ENCODE data around the gene CD300A.
A peak's percentile ranks its signal among the peaks of the same experiment; 100 is the strongest.

CD300A gene

DNA sequence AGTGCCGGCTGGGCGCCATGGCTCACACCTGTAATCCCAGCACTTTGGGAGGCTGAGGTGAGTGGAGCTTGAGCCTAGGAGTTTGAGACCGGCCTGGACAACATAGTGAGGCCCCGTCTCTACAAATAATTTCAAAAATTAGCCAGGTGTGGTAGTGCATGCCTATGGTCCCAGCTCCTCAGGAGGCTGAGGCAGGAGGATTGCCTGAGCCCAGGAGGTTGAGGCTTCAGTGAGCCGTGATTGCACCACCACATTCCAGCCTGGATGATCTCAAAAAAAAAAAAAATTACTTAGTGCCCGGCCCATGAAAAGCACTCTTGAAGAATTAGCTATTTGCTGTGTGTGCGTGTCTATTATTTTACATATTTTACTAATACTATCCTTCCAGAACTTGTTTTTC lies 24.9 kb upstream of the CD300A start:
- no peak for DNase-seq

DNA sequence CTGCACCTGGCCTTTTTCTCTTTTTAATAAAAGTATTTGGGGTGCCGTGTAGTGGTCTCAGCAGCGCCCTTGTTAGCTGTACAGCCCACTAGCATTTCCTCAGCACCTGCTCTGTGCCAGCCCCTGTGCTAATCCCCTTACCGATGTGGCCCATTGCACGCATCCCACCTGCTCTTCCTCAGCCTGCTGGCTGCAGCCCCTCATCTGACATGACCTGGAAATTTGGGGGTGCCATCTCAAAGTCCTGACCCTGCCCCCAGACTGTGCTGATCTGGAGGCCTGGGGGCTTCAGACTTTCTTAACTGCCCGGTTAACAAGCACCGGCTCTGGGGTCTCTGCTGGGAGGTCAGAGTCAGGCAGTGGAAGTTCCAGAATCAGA lies 24.2 kb upstream of the CD300A start:
- no peak for DNase-seq

DNA sequence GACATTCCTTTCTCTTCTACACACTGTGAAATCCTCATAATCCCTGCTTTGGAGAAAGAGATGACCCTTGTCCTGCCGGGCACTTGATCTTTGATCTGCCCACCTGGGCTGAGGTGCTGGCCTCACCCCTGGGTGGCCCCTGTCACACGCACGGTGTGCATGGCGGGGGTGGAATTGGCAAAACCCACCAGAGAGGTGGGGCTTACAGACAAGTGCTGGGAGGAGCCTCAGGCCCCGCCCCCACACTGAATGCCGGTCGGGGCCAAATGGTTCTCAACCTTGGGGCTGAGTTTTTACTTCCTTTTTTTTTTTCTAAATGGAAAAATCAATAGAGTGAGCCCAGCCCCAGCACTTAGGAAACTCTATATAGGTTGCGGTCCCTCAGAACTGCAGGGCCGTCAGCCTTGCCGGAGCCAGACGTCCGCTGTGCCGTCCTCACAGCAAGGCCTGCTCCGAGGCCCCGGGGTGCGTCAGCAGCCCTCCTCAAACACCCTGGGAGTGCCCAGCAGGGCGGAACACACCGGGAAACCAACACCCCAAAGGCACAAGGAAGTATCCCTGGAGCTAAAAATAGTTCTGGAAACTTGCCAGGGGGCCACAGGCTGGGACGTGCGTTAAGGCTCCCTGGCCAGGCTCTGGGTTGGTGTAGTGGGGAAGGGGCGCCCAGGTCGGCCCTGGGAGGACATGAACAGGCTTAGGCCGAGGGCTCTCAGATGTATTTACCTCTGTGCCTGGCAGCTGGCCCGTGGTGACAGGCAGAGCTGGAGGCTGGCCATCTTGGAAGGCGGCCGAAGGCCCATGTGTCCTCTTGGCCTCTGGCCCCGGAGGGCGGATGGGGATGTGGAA lies 23.5 kb upstream of the CD300A start:
- no peak for DNase-seq

DNA sequence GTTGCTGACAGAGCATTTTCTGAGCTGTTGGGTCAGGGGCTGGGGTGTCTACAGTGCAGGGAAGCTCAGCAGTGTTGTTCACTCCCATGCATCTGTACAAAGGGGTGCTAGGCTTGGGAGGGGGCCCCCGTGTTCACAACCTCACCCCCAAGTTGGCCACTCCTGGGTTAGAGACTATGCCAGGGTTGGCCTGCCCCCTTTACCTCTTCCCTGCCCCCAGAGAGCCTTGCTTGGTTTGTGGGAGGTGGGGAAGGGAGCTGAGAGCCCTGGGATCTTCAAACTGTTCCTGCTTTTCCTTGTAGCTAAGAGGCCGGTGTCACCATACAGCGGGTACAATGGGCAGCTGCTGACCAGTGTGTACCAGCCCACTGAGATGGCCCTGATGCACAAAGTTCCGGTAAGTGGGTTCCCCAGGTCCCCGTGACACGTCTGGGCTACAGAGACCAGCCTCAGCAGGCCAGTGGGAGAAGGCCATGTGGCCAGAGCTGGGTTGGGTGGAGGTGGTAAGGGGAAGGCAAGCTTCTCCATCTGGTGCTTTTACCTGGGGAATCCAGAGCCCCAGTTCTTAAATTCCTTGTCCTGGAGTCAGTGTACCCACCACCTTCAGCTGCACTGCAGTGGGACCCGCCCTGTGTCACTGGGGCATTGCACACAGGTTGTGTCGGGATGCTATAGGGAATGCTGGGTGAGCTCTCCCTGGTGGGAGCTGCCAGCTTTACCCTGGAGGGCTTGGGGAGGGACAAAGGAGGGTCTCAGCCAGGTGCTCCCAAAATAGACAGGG lies 22.7 kb upstream of the CD300A start:
- DNase-seq: no peak

DNA sequence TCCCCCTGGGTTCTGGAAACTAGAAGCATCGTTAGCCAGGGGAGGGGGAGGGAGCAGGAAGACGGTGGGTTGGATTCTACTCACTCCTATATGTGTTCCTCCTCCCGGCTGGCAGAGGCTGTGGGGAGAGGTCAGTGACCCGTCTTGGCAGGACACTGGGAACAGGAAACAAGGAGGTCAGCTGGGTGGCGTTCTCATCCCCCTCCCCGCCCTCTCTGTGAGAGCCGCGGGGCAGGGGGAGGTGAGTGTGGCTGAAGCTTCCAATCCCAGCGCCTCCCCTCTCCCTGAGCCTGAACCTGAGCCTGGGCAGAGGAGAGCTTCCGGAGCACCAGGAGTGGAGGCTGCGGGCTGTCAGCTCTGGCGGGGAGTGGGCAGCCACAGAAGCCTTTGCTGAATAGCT lies 22.0 kb upstream of the CD300A start:
- no peak for DNase-seq

DNA sequence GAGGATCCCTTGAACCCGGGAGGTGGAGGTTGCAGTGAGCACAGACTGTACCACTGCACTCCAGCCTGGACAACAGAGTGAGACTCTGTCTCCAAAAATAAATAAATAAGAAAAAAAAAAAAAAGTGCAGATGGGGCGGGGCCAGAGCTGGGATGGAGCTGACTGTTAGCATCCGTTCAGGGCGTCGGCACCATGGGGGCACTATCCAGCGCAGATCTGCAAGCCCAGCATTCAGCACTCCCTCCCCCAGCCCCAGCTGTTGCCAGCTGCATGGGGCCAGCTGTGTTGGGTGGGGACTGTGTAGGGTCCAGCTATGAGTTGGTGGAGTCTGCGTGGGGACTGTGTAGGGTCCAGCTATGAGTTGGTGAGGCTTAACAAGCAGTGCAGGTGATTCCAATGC lies 21.3 kb upstream of the CD300A start:
- no peak for DNase-seq

DNA sequence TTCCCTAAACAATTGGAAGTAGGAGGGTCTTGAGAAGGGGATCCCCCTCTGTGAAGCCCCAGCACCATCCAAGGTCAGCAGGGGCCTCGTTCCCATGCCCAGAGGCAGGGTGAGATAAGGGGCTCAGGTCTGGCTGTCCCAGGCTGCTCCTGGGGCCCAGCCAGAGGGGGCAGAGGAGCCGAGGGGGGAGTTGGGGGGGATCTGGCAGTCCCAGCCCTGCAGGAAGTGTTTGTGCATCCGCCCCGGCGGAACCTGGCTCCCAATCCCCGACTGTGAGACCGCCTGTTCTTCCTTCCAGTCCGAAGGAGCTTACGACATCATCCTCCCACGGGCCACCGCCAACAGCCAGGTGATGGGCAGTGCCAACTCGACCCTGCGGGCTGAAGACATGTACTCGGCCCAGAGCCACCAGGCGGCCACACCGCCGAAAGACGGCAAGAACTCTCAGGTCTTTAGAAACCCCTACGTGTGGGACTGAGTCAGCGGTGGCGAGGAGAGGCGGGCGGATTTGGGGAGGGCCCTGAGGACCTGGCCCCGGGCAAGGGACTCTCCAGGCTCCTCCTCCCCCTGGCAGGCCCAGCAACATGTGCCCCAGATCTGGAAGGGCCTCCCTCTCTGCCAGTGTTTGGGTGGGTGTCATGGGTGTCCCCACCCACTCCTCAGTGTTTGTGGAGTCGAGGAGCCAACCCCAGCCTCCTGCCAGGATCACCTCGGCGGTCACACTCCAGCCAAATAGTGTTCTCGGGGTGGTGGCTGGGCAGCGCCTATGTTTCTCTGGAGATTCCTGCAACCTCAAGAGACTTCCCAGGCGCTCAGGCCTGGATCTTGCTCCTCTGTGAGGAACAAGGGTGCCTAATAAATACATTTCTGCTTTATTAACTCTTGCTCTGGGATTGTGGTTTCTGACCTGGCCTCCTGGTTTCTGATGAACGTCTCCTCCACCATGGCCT lies 19.6 kb upstream of the CD300A start:
- DNase-seq: no peak

DNA sequence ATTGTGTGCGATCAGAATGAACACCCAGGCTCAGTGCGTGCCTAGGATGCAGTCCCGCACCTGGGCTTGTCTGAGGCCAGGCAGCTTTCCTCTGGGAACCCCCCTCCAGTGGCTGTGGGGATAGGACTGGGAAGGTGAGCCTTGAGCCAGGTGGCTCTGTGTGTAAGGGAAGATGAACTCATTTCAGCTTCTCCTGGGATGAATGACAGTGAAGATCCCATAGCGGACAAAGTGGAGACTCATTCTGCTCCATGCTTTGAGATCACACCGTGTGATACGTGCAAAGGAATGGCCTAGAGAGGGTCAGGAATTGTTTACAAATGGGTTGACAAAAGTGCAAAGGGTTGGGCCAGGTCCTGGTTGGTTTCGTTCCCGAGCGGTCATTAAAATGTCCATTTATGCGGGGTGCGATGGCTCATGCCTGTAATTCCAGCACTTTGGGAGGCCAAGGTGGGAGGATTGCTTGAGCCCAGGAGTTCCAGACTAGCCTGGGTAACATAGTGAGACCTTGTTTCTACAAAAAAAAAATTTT lies 18.7 kb upstream of the CD300A start:
- no peak for DNase-seq

DNA sequence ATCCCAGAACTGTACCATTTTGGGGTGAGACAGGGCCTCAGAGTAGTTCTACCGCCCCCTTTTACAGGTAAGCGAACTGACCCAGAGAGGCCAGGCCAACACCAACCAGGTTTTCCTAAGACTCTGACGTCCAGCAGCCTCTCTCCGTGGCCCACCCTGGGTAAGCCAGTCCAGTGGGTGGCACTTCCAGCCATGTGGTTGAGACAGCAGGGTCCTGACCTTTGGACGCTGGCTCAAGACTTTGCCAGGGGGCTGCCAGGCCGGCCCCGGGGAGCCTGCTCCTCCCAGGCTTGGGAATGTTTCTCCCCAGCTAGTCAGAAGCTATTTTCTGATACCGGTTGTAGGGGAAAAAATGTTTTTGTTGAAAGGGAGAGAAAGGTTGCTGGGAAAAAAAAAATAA lies 17.7 kb upstream of the CD300A start:
- DNase-seq: no peak

DNA sequence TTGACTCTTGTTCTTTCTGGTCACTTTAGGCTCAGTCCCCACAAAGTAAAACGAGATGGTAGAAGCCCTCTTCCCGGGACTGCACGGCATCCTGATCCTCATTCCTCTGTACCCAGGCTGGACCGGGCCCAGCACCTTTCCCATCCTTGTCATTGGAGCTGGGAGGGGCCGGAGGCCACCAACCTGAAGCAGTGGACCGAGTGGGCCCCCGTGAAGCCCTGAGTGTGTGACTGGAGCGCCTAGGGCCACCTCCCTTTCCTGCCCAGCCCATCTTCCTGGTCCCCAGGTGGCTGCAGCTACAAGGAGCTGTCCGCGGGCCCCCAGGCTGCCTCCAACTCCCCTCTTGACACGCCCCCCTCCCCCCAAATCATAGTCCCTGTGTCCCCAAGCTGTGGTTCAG lies 17.1 kb upstream of the CD300A start:
- DNase-seq: no peak

DNA sequence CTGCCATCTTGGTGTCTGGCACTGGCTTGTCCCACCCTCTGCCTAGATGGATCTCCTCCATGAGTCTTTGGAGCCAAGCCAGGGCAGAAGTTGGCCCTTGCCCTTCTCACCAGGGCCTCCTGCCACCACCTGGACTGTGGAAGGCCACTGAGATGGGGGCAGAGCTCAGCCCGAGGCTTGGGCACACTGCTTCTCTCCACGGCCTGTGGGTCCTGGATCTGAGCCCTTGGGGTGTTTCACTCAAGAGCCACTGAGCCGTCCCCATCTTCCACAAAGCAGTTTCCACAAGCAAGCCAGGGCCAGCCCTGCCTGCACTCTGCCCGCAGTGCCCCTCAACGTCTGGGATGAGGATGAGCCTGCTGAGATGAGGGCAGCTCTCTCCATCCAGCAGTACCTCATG lies 16.7 kb upstream of the CD300A start:
- DNase-seq: no peak

DNA sequence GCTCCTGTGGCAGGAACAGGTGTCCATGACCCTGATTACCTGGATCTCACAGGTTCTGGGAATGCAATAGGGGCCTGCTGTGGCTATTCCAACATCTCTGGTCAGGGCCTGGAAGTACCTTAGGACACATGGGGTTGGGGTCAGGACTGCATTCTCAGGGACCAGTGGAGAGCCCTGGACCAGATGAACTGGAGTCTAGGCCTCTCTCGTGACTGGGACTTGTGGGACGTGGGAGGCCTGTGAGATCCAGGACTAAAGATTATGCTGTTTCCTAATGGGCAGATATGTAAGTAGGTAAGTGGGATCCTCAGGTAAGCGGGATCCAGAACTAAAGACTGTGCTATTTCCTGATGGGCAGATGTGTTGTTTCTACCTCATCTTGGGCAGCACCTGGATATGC lies 16.2 kb upstream of the CD300A start:
- no peak for DNase-seq

DNA sequence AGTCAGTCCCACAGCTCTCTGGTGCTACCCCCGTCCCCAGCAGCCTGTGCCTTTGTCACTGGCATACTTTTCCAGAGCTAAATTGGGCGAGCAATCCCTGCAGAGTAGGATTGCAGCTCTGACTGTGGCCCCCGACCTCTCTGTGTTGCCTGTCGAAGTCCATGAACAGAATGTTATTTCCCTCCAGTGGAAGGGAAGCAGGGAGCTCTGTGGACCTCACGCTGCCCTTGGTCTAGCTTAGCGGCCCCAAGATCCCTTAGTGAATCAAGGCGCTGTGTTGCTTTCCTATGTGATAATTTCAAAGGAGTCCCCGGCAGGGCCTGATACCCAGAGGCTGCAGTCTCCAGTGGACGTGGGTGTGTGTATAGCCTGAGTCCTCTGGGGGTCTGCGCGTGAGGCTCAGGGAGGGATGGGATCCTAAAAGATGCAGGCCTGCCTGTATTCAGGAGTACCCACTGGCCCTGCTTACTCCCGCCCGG lies 15.5 kb upstream of the CD300A start:
- DNase-seq: no peak

DNA sequence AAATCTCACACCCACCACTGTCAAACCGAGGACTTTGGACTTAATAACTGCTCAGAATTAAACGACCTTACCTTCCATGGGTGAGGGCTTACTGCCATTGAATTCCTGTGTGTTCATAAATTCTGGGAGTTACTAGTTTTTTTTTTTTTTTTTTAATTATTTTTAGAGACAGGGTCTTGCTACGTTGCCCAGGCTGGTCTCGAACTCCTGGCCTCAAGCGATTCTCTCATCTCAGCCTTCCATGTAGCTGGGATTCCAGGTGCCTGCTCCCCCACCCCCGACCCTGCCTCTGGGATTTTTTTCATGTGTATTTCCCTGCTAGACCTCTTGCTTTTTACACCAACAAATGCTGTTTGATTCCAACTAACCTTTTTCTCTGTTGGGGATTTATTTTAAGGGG lies 14.9 kb upstream of the CD300A start:
- DNase-seq: no peak

DNA sequence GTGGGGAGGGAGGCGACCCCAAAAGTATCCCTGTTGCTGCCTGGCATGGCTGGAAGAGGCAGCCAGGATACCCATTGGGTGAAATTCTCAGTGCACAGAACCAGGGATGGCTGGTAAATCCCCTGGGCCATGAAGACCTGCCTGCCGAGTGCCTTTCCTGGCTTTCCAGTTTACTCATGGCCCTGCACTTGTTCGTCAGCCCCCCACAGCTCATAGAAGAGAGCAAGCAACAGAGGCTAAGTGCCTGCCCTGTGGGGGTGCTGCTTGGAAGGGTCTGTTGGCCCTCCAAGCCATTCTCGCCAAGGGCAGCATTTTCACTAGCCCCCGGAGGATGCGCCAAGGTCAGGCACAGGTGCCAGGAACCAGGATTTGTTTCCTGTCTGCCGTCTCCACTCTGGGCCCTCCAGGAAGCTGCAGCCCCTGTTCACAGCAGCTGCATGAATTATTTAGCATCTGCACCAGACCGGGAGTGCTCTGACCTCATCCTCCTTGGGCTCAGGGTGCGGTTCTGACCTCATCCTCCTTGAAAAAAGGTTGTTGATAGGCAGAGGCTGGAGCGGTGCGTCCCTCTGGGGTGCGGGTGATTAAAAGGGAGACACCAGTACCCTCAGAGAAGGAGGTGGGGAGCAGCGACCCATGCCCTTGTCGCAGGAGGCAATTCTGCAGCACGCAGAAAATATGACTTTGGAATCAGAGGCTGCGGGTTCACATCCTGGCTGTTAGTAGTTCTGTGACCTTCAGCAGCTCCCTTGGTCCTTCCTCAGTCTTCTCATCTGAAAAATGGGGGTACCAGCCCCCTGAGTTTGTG lies 14.2 kb upstream of the CD300A start:
- no peak for DNase-seq

DNA sequence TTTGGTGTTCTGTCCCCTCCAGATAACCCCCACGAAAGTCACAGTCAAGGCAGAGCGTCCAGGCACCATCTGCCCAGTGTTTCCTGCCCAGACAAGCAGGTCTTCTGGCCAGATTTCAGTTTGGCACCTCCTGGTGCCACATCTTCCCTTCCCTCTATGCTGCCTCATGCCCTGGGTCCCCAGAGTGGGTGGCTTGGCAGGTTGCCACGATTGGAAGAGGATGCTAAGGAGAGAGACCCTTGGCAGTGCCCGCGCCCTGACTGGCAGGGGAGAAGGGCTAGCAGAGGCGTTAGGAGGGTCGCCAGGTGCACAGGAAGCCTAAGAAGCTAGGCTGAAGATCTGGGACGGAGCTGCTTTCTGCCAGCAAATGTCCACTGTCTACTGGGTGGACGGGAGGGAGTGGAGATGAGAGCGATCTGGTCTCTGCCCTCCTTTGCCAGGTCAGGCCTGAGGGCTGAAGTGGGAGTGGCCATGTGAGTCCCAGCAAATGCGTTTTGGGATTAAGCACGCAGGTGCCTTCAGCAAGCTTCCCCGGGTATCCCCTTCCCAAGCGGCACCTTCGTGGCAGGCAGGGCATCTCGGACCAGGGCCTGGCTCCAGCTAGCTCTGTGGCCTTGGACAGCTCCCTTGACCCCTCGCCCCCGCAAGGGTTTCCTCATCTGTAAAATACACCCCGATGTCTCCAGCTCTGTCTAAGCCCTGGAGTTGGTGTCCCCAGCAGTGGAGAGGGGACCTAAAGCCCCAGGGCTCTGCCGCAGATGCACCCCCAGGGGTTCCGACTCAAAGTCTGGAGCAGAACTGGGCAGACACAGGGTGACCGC lies 13.4 kb upstream of the CD300A start:
- no peak for DNase-seq

DNA sequence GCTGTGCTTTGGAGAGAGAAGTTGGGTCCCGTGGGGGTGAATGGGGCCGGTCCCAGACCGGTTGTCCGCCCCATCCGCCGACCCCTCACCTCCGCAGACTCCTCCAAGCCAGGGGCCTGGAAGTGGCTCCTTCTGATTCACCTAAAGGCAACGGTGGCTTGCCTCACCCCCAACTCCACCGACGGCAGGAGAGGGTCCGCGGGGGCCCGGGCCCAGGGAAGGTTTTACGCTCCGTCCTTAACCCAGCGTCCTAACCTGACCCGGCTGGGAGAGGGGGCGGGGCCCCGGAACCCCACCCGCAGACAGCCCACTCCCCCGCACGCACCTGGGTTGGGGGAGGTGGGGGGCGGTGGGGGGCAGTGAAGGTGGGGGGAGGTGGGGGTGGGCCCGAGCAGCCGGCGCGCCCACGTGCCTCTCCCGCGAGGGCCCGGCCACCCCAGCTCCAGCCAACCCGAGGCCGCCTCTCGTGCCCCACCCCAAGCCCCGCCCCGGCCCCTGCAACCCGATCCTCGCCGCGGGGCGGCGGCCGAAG lies 12.7 kb upstream of the CD300A start:
- DNase-seq: peak; percentile 81

DNA sequence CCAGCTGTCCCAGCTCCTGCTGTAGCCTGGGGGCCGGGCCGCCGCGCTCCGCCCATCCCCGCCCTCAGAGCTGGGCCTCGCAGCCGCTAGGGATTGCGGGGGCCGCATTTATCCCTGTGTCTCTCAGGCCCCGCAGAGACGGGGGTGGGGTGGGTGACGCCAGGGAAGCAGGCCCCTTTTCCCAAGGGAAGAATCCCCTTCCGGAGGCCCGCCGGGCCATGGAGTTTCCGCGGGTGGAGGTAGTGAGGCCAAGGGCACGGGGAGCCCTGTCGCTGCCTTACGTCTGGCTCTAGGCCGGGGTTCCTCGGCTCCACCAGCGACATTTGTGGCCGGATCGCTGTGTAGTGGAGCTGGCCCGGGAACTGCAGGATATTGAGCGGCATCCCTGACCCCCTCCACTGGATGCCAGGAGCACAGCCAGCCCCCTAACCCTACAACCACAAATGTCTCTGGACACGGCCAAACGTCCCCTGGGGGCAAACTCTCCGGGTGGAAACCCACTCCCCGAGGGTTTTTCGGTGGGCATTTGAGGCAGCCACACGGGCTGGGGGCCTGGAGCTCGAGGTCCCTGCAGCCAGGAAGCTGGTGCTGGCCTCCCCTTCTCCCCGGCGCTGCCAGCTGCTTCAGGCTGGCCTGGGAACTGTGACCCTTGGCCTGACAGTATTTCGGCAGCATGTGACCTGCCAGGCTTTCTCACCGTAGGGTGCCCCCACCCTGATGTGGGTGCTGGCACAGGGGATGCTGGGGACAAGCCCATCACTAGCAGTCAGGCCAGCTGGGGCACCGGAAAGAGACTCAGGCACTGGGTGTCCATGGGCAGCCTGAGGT lies 12.0 kb upstream of the CD300A start:
- no peak for DNase-seq

DNA sequence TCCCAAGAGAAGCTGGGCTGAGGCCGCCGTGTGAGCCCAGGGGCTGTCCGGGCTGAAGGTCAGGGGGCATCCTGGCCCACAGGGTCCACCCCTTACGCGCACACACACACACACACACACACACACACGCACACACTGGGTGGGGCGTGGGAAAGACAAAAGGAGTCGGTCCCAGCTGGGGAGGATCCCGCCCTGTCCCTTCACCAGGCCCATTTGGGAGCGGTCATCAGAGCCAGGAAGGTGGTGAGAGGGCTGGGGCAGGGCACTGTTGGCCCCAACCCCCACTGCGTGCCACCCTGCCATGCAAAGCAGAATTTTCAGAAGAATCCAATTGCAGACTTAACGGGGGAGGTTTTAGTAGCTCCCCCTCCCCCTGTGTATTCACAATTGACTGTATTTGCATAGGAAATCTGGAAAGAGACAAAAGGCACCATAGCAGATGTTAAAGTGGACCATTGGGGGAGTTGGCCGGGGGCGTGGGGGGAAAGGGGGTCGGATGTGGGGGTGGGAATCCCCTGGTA lies 11.3 kb upstream of the CD300A start:
- DNase-seq: no peak

DNA sequence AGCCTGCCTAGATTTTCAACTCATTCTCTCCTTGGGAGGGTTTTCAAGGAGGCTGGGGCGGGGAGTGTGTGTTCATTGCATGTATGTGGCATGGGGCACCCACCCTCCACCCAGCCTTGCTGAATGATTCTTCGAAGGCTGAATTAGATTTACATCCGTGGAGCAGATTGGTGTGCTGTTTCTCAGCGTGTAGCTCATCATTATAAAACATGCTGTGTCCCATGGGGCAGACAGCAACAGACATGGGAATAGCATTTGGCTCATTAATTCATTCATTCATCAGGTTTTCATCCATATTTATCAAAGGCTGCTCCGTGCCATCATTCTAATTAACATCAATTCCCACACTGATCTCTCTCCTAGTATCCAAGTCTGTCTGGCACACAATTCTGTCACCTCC lies 10.6 kb upstream of the CD300A start:
- no peak for DNase-seq

All from NCI-H226 (cell line).